Right atrium auricular region (tissue), 2 donors: Measurements from ENCODE around the gene GEMIN7. TPM values are rescaled to one million over a fixed set of nuclear protein-coding genes. Genes with fewer than 3 reads are reported as not detected.

ENCODE experiments used
- DNase-seq: peaks from one replicate; pipeline ENCODE4 v3.0.0-alpha.2; 2019; ENCODE audit warnings: low spot score
- H3K27ac ChIP-seq, 2 donors: fragments of 200-600 bp; sonication (generic); 1 replicate in 1 of 2; 2 replicates in 1 of 2; pipeline ENCODE4 v1.5.1; 2016 to 2019
- H3K27me3 ChIP-seq, 2 donors: fragments of 200-600 bp; sonication (generic); one replicate each; pipeline versions ENCODE4 v1.5.1 to v1.6.0; 2017 to 2019
- H3K36me3 ChIP-seq: fragments of 200-600 bp; sonication (generic); one replicate; pipeline ENCODE4 v1.5.1; 2016
- H3K4me1 ChIP-seq, 2 donors: fragments of 200-600 bp; sonication (generic); one replicate each; pipeline versions ENCODE4 v1.5.1 to v1.6.0; 2017 to 2019
- H3K4me3 ChIP-seq, 2 donors: fragments of 200-600 bp; sonication (generic); 1 replicate in 1 of 2; 2 replicates in 1 of 2; pipeline ENCODE4 v1.5.1; 2017 to 2019; ENCODE audit warnings: mild to moderate bottlenecking in 1 of 2, moderate library complexity in 1 of 2
- H3K9me3 ChIP-seq, 2 donors: fragments of 200-600 bp; sonication (generic); one replicate each; pipeline ENCODE4 v1.5.1; 2019
- total RNA-seq, 2 donors: library from RNA; depleted of rRNA; stranded (reverse); fragments of >200 nt; gene quantifications; one replicate each; pipeline ENCODE4 v1.1.0, GENCODE V29; 2016
- TF ChIP-seq, protein P1 (sequence below), 2 donors: fragments of 200-600 bp; sonication (generic); IDR thresholded peaks; one replicate each; pipeline ENCODE4 v1.5.1; 2019; ENCODE audit warnings: antibody characterized with exemption in 2 of 2

The GEMIN7 gene
- total RNA-seq, 2 donors from 2014 or later: 11.3 to 20.0 TPM

DNA sequence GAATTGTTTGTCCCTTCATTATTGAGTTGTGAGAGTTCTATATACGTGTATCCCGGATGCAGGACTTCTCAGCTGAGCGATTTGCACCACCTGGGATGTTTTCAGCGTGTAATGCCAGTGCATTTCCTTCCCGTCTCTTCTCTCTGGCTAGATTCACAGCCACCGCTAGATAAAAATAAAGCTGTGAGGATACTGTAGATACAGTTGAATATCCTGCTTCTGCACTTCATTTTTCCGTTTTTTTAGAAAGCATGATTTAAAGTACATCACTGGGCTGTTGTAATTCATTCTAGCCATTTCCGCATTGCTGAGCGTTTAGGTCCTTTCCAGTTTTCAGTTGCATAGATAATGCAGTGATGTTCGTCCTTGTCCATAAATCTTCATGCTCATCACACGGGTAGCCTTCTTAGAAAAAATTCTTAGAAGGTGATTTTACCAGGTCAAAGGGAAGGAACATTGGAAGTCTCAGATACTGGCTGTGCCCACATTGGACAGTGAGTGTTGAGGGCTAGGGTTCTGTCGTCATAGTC lies 28.6 kb downstream of the GEMIN7 start:
- H3K27ac ChIP-seq: no peak overlapping the region
- H3K9me3 ChIP-seq: no peaks in the 10 kb centered on the region
- no peak for DNase-seq
- TF ChIP-seq, protein P1, sequence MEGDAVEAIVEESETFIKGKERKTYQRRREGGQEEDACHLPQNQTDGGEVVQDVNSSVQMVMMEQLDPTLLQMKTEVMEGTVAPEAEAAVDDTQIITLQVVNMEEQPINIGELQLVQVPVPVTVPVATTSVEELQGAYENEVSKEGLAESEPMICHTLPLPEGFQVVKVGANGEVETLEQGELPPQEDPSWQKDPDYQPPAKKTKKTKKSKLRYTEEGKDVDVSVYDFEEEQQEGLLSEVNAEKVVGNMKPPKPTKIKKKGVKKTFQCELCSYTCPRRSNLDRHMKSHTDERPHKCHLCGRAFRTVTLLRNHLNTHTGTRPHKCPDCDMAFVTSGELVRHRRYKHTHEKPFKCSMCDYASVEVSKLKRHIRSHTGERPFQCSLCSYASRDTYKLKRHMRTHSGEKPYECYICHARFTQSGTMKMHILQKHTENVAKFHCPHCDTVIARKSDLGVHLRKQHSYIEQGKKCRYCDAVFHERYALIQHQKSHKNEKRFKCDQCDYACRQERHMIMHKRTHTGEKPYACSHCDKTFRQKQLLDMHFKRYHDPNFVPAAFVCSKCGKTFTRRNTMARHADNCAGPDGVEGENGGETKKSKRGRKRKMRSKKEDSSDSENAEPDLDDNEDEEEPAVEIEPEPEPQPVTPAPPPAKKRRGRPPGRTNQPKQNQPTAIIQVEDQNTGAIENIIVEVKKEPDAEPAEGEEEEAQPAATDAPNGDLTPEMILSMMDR (IDR thresholded peaks at IDR 0.05): no peak
- no peaks in the 10 kb centered on the region for H3K27me3 ChIP-seq
- H3K4me3 ChIP-seq: no peak overlapping the region
- no peaks in the 10 kb centered on the region for H3K36me3 ChIP-seq
- H3K4me1 ChIP-seq: peaks cover 0 to 29% of the 10 kb centered on the region in 2 donors

DNA sequence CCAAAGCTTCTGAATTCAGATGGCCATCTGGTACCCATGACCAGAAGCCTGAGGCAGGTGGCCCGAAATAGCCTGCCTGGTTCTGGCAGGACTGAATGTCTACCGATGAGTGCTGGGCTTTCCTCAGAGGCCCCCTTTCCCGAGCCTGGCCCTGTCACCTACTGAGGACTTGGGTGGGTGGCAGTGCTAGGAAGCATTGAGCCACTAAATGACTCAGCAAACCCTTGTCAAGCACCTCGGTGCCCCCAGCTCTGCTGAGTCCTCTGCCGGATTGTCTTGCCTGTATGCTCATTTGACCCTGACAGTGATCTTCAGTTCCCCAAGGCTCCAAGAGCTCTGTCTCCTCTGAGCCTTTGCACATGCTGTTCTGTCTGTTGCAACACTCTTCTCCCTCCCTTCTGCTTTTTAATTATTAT lies 31.8 kb downstream of the GEMIN7 start:
- H3K27me3 ChIP-seq: no peaks in the 10 kb centered on the region
- DNase-seq: no peak
- H3K27ac ChIP-seq: no peak overlapping the region
- no peak overlapping the region for H3K4me3 ChIP-seq
- TF ChIP-seq, protein P1 (IDR thresholded peaks at IDR 0.05): no peak
- no peaks in the 10 kb centered on the region for H3K36me3 ChIP-seq
- no peaks in the 10 kb centered on the region for H3K9me3 ChIP-seq
- peaks cover 0 to 5% of the 10 kb centered on the region in 2 donors for H3K4me1 ChIP-seq

DNA sequence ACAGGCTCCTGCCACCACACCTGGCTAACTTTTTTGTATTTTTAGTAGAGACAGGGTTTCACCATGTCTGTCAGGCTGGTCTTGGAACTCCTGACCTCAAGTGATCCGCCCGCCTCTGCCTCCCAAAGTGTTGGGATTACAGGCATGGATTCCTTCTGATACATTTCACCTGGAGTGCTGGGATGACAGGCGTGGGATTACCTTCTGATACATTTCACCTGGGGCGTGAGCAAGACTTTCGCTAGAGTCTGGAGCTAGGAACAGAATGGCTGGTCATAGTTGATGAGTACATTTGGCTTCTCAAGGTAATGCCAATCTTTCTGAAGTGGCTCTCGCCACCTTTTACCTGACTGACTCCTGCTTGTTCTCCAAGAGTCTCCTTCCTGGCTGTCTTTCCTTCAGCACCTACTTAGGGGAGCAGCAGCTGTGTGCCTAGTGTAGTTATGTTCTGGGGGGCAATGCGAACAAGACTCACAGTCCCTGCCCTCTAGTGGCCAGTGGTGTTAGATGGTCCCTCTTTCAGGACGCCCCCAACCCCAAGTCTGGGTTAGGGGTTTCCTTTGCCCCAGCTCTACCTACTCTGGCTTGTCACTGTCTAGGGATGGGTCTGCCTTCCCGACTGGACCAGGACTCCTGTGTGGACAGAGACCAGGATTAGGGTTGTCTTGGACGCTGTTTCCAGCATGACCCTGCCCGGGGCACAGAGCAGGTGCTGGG lies 33.2 kb downstream of the GEMIN7 start:
- no peak overlapping the region for H3K4me3 ChIP-seq
- TF ChIP-seq, protein P1 (IDR thresholded peaks at IDR 0.05): no peak
- no peaks in the 10 kb centered on the region for H3K9me3 ChIP-seq
- no peaks in the 10 kb centered on the region for H3K27me3 ChIP-seq
- no peak overlapping the region for H3K27ac ChIP-seq
- no peaks in the 10 kb centered on the region for H3K36me3 ChIP-seq
- DNase-seq: no peak
- peaks cover 0 to 13% of the 10 kb centered on the region in 2 donors for H3K4me1 ChIP-seq

DNA sequence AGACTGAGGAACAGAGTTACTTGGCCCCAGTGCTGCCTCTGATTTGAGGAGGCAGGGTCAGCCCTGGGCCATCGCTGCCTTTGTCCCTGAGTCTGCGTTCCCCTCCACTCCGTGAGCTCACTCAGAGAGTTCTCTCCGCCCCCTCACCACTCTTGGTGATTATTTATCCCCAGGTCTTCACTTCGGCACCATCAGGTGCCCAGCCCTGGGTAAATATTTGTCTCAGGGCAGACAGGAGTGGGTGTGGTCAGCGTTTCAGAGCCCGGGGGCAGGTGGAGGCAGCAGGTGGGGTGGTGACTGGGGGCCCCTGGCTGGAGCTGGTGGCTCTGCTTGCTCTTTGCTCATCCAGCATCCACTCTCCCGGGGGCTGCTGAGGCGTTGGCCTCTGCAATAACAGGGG lies 34.6 kb downstream of the GEMIN7 start:
- H3K4me3 ChIP-seq: no peak overlapping the region
- H3K9me3 ChIP-seq: no peaks in the 10 kb centered on the region
- peaks cover 0 to 27% of the 10 kb centered on the region in 2 donors for H3K4me1 ChIP-seq
- DNase-seq: no peak
- H3K27ac ChIP-seq: no peak overlapping the region
- H3K27me3 ChIP-seq: no peaks in the 10 kb centered on the region
- H3K36me3 ChIP-seq: no peaks in the 10 kb centered on the region
- TF ChIP-seq, protein P1 (IDR thresholded peaks at IDR 0.05): no peak

DNA sequence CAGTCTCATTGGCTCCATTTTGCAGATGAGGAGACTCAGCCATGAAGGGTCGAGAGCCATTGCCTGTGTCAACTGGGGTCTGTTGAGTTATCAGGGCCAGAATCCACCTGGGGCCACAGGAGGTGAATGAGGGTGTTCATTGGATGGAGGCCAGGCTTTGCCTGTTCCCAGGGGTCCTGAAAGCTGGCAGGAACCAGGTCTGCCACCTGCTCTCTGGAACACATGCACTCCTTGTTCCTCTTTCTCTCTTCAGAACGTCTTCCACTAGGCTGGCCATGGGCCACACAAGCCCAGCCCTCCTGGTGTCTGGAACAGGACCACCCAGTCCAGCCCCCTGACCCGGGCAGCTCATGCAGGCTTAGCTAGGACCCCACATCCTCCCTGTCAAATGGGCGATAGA lies 35.1 kb downstream of the GEMIN7 start:
- DNase-seq: no peak
- H3K9me3 ChIP-seq: no peaks in the 10 kb centered on the region
- H3K4me1 ChIP-seq: peaks cover 0 to 29% of the 10 kb centered on the region in 2 donors
- no peaks in the 10 kb centered on the region for H3K27me3 ChIP-seq
- H3K4me3 ChIP-seq: no peak overlapping the region
- TF ChIP-seq, protein P1 (IDR thresholded peaks at IDR 0.05): no peak
- H3K36me3 ChIP-seq: no peaks in the 10 kb centered on the region
- no peak overlapping the region for H3K27ac ChIP-seq
